ENCODE results near the gene PLEKHA1.

PLEKHA1 gene

DNA sequence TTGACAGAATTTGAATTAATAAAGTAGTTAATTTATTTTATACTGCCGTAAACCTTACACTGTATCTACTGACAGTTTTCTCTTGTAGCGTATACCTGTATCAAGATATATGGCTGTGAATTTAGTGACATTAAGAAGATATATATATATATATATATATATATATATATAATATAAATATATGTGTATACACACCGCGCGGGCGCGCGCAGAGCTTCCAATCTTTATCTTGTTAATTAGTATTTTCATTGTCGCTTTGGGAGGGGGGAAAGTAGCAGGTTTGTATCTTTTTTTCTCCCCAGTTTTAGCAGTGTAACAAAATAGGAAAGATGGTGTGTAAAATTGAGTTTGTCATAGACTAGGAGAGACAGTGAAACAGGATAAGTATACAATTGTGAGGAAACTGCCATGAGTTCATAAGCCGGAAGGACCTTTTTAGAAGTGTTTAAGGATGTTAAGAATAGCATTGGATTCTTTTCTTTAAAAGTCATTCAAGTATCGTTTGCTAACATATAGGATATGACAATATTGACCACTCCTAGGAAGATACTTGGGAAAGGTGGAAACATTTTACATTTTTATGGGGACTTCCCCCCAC lies 2.0 kb downstream of the PLEKHA1 start:
- DNase-seq (ENCODE audit: low read depth in 2 of 2), result no peak

GRCh38 chr10:122379041-122379440 lies 4.5 kb downstream of the PLEKHA1 start:
- DNase-seq (ENCODE audit: low read depth in 2 of 2), result no peak

GRCh38 chr10:122379537-122379936 lies 5.0 kb downstream of the PLEKHA1 start:
- no peak for DNase-seq (ENCODE audit: low read depth in 2 of 2)

GRCh38 chr10:122380703-122381102 lies 6.2 kb downstream of the PLEKHA1 start:
- no peak for DNase-seq (ENCODE audit: low read depth in 2 of 2)

DNA sequence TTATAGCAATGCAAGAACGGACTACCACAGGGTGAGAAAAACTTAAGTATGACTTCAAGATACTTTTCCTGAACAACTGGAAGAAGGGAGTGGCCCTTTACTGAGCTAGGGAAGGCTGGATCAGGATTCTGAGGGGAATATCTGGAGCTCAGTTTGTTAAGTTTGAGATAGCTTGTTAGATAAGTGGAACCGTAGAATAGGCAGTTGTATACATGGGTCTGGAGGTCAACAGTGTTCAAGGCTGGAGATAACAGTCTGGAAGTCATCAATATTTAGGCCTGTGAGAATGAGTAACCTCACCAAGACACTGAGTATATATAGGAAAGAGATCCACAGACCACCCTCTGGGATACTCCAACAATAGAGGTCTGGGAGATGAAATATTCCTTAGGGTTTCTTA lies 7.2 kb downstream of the PLEKHA1 start:
- no peak for DNase-seq (ENCODE audit: low read depth in 2 of 2)

DNA sequence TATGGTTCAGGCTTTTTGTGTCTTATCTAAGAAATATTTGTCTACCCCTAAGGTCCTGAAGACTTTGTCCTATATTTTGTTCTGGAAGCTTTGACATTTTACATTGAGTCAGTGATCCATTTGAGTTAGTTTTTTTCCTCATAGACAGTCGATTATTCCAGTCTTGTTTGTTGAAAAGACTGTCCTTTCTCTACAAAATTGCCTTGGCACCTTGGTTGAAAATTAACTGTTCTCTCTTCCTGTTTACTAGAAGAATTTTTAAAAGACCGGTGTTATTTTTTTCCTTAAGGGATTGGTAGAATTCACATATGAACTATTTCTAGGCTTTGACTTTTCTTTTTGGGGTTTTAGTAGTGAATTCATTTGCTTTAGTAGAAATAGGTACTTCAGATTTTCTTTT lies 12.0 kb downstream of the PLEKHA1 start:
- DNase-seq (ENCODE audit: low read depth in 2 of 2), result no peak

GRCh38 chr10:122387572-122387971 lies 13.1 kb downstream of the PLEKHA1 start:
- no peak for DNase-seq (ENCODE audit: low read depth in 2 of 2)

DNA sequence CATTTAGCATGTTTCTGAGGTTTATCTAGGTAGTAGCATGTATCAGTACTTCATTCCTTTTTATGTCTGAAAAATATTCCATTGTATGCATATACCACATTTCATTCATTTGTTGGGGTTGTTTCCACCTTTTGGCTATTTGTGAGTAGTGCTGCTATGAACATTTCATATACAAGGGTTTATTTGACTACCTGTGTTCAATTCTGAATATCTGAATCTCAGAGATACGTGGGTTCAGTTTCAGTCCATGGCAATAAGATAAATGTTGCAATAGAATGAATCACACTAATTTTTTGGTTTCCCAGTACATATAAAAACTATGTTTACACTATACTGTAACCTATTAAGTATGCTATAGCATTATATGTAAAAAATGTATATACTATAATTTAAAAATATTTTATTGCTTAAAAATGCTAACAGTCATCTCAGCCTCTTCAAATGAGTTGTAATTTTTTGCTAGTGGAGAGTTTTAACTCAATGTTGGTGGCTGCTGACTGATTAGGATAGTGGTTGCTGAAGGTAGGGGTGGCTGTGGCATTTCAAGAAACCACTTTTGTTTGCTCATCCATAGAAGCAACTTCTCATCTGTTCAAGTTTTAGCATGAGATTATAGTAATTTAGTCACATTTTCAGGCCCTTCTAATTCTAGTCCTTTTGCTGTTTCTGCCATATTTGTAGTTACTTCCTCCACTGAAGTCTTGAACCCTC lies 13.9 kb downstream of the PLEKHA1 start:
- no peak for DNase-seq (ENCODE audit: low read depth in 2 of 2)

- DNase-seq (ENCODE audit: low read depth in 2 of 2), result no peak
Observed at GRCh38 chr10:122390271-122390670, 15.8 kb downstream of the PLEKHA1 start.

GRCh38 chr10:122390679-122391078 lies 16.2 kb downstream of the PLEKHA1 start:
- no peak for DNase-seq (ENCODE audit: low read depth in 2 of 2)

- DNase-seq (ENCODE audit: low read depth in 2 of 2), result no peak
Observed at GRCh38 chr10:122391875-122392274, 17.4 kb downstream of the PLEKHA1 start.

DNA sequence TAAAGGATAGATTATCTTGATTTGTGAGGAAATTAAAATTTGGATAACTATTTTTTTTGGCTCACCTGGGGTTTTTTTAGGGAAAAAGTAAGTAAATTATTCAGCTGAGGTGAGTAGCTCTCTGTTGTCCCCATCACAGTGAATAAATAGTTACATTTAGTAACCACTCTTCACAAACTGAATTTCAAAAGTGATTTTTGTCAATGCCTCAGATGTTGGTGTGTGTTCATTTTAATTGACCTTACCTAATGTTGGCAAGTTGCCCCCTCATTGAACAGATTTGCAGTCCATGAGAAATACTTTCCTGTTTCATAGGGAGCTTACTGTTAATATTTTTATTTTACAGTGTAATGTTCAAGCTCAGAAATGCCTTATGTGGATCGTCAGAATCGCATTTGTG lies 18.3 kb downstream of the PLEKHA1 start:
- no peak for DNase-seq (ENCODE audit: low read depth in 2 of 2)

GRCh38 chr10:122393288-122393687 lies 18.8 kb downstream of the PLEKHA1 start:
- DNase-seq (ENCODE audit: low read depth in 2 of 2), result no peak

DNA sequence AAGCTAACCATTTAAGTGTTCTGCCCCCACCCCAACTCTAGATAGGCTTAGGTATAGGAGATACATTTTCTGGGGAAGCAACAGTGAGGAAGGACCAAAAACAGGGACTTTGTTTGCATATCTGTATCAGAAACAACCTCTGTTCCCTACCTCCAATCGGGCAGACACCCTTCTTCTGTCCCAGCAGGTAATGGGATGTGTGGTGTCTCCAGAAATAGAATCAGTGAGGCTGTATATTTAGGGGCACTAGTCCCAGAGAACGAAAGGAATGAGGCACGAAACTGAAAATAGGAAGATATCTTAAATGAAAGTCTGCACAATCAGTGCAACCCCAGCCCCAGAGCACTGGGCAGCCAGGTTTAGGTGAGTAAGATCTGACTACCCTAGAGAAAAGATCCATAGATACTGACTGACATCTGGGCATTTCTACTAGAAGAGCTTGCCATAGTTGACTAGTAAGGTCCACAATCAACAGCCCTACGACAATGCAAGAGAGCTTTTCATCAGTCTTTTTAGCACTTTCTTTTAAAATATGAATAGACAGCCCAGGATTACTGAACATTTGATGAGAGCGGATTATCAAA lies 28.1 kb downstream of the PLEKHA1 start:
- no peak for DNase-seq (ENCODE audit: low read depth in 2 of 2)

DNA sequence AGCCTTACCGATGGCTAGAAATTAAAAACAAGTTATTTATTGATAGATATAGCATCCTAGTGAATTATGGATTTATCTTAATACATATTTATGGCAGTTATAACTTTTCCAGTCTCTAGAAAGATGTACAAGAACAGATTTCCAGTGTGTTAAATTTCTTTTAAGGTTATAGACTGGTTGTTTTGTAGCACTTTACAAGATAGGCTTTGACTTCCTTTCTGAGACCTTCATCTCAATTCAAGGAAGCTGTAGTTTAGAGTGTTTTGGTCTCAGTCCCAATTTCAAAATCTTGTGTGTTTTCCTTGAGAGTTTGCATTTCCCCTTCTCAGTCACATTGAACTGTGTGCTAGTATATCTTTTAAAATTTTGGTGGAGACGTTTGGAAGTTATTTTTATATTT lies 30.1 kb downstream of the PLEKHA1 start:
- no peak for DNase-seq (ENCODE audit: low read depth in 2 of 2)

DNA sequence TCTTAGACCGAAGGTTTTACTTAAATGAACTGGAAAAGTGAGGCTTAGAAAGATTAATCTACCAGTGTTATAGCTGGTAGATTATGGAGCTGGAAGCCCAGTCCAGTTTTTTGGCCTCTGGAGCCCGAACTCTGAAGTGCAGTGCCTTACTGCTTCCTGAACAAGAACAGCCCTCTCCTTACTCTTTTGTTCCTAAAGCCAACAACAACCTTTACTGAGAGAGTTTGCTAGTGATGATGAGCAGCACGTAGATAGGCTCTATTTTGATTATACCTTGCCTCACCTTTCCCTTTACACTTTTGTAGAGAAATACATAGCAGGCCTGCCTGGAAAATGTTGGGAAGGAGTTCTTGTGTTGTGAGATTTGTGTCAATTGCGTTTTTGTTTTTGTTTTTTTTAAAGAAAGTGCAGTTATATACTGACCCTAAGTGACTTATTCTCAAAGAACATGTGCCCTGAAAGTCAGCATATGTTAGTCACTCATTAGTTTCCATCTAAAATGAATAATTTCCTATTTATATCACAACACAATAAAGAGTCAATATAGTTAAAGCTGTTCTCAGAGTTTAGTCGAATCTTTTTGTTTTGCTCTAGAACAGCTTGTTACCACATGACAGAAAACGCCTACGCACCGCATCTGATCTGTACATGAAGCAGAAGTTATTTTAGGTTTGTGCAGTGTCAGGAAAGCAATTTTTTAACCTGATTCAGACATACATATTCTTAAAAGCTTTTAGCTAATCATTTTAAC lies 33.0 kb downstream of the PLEKHA1 start:
- DNase-seq (ENCODE audit: low read depth in 2 of 2), result no peak

DNA sequence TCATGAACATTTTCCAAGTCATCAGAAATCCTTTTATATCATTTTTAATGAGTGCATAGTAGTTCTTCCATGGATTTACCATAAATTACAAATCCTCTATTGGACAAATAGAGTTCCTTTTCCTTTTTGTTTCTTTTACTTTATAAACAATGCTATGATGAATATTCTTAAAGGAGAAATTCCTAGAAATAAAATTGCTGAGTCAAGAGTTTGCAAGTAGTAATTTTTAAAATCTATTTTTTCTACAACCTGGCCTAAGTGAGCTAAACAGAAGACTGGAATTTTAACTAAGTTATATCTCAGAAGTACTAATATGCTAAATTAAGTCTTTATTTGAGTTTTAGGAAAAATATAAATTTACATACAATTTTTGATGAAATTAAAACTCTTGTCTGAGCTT lies 38.8 kb downstream of the PLEKHA1 start:
- DNase-seq (ENCODE audit: low read depth in 2 of 2), result no peak

DNA sequence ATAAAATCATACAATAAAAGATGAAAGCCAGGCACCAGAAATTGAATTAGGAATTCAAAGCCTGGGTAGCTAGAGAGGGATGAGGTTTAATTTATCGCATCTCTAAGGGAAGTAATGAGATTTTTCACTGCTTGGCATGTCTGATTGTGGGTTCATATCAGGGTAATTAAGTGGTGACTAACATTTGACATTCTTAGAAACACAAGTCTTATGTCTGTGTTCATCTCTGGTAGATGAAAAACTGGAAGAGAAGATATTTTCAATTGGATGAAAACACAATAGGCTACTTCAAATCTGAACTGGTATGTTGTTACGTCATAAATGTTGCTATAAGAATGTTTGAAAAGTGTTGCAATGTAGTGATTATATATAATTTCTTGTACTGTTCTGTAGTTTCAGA lies 43.2 kb downstream of the PLEKHA1 start:
- DNase-seq (ENCODE audit: low read depth in 2 of 2), result peak in 1 of 2 experiments; percentile 41

- DNase-seq (ENCODE audit: low read depth in 2 of 2), result no peak
Observed at GRCh38 chr10:122419016-122419415, 44.5 kb downstream of the PLEKHA1 start.

GRCh38 chr10:122419876-122420623 lies 45.5 kb downstream of the PLEKHA1 start:
- DNase-seq (ENCODE audit: low read depth in 2 of 2), result peak; percentile 80 to 84

DNA sequence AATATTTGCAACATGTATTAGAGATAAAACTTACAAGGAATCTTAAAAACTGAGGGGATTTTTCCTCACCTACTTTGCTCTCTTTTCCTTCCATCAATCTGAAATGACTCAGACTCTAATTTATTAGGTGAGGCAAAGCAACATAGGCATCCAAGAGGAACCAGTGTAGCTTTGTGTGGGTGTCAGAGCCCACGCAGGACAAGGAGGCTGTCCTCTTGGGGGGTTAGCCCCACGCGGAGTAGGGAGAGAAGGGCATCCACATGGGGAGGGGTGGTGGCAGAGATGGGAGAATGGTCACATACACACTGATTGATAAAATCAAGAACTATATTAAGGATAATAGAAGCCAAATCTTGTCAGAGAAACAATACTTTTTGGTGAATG lies 46.1 kb downstream of the PLEKHA1 start:
- DNase-seq (ENCODE audit: low read depth in 2 of 2), result no peak

DNA sequence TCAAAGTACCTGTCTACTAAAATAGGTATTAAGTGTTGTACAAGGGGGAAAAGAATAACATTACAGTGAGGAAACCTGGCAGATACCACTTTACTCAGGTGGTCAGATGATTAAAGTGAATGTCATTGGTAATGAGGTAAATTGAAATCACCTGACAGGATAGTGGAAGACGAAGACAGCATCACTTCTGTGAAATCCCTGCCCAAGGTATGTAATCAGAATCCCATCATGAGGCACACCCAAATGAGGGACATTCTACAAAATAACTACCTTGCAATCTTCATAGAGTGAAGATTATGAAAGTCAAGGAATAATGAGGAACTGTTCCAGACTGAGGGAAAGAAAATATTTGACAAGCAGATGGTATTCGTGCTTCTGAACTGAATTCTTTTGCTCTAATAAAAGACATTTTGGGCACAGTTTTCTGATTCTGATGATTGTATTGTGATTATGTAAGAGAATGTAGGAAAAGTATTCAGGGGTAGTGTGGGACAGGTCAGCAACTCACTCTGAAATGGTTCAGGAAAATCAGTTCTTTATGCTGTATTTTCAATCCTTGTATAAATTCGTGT lies 46.6 kb downstream of the PLEKHA1 start:
- no peak for DNase-seq (ENCODE audit: low read depth in 2 of 2)
